ENCODE measurements around the gene MEOX2. TPM values are rescaled to one million over a fixed set of nuclear protein-coding genes. Genes with fewer than 3 reads are reported as not detected.

The MEOX2 gene
- total and polyA plus RNA-seq, 10 of the 15 experiments (the other 5 are each of a cell fraction or from before 2014, with no cell fraction given), result not detected

- no peak overlapping the region for H3K4me2 ChIP-seq (ENCODE audit: control insufficient read depth, insufficient read depth)
- 0% methylated on average over 1 of the region's 1 CpG for WGBS (ENCODE audit: insufficient coverage, insufficient replicate concordance, low lambda C conversion rate, missing lambda C conversion rate)
- no peaks in the 10 kb centered on the region for H3K36me3 ChIP-seq (ENCODE audit: control insufficient read depth in 2 of 2, insufficient read depth in 2 of 2, low read length in 1 of 2)
- ATAC-seq (no peak), FAIRE-seq (no peak), DNase-seq (ENCODE audit: low read depth, low spot score) (no peak)
- TF ChIP-seq RUNX3 (IDR thresholded peaks at IDR 0.05; ENCODE audit: low read length), result no peak
- no peak for TF ChIP-seq KAT2A (conservative IDR thresholded peaks at IDR 0.05; ENCODE audit: control insufficient read depth, low read depth, low read length)
- TF ChIP-seq, protein P1, sequence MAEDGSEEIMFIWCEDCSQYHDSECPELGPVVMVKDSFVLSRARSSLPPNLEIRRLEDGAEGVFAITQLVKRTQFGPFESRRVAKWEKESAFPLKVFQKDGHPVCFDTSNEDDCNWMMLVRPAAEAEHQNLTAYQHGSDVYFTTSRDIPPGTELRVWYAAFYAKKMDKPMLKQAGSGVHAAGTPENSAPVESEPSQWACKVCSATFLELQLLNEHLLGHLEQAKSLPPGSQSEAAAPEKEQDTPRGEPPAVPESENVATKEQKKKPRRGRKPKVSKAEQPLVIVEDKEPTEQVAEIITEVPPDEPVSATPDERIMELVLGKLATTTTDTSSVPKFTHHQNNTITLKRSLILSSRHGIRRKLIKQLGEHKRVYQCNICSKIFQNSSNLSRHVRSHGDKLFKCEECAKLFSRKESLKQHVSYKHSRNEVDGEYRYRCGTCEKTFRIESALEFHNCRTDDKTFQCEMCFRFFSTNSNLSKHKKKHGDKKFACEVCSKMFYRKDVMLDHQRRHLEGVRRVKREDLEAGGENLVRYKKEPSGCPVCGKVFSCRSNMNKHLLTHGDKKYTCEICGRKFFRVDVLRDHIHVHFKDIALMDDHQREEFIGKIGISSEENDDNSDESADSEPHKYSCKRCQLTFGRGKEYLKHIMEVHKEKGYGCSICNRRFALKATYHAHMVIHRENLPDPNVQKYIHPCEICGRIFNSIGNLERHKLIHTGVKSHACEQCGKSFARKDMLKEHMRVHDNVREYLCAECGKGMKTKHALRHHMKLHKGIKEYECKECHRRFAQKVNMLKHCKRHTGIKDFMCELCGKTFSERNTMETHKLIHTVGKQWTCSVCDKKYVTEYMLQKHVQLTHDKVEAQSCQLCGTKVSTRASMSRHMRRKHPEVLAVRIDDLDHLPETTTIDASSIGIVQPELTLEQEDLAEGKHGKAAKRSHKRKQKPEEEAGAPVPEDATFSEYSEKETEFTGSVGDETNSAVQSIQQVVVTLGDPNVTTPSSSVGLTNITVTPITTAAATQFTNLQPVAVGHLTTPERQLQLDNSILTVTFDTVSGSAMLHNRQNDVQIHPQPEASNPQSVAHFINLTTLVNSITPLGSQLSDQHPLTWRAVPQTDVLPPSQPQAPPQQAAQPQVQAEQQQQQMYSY (CRISPR knock-in tag; IDR thresholded peaks at IDR 0.05), result no peak
- no peak for TF ChIP-seq GABPA (IDR thresholded peaks at IDR 0.05; ENCODE audit: low read depth)
- TF ChIP-seq KLF5 (IDR thresholded peaks at IDR 0.05; ENCODE audit: partially characterized antibody), result no peak
- no peak for TF ChIP-seq SIN3A (IDR thresholded peaks at IDR 0.05; ENCODE audit: low read depth, low read length)
- TF ChIP-seq SMC3 (IDR thresholded peaks at IDR 0.05; ENCODE audit: borderline replicate concordance, low read length), result no peak
- no peak for TF ChIP-seq ZNF24 (IDR thresholded peaks at IDR 0.05)
- ChIA-PET POLR2A (no interaction called here), RAD21 (ENCODE audit: unreplicated experiment) (no interaction called here), SMC1A (ENCODE audit: uncharacterized antibody, unreplicated experiment) (no interaction called here), CTCF (no interaction called here)
- in situ Hi-C loops (cut with MboI) (no loop called here), intact Hi-C loops (cut with micrococcal nuclease; ENCODE audit: unreplicated experiment) (loop anchor here (10.0 kb wide), 1 partner anchor 304 kb away; no protein-coding TSS in a partner anchor)
- no peak overlapping the region for H3K27ac ChIP-seq (ENCODE audit: control insufficient read depth, insufficient read depth)
- H4K20me1 ChIP-seq (ENCODE audit: control insufficient read depth, insufficient read depth), result no peaks in the 10 kb centered on the region
- no peak overlapping the region for H2AFZ ChIP-seq (ENCODE audit: control insufficient read depth, low read depth, low read length)
- no TSS peak for BruUV-seq (replicated peaks)
- no peak overlapping the region for H3K9ac ChIP-seq (ENCODE audit: control insufficient read depth, insufficient read depth, low read length)
- H3K79me2 ChIP-seq (ENCODE audit: control insufficient read depth, insufficient read depth, low read length), result no peaks in the 10 kb centered on the region
- no peaks in the 10 kb centered on the region for H3K4me1 ChIP-seq (ENCODE audit: control insufficient read depth, insufficient read depth, low read length)
- H3K27me3 ChIP-seq (replicated peaks in 1 of 2; ENCODE audit: control insufficient read depth in 2 of 2, insufficient read depth in 2 of 2, low read length in 1 of 2), result no peaks in the 10 kb centered on the region
- no peak overlapping the region for H3K4me3 ChIP-seq
- H3K9me3 ChIP-seq (replicated peaks; ENCODE audit: control insufficient read depth, insufficient read depth, low read length), result no peaks in the 10 kb centered on the region
Observed at GRCh38 chr7:15628876-15629275, 57.6 kb downstream of the MEOX2 start.

All from GM12878 (cell line).